Measurements from ENCODE around the gene ATP6V1C2.

Gene ATP6V1C2

GRCh38 chr2:10768063-10768507, 46.7 kb downstream of the ATP6V1C2 start:
- TF ChIP-seq CTCF (IDR thresholded peaks at IDR 0.05; ENCODE audit: control extremely low read depth, extremely low read depth, low read depth, missing control alignments) = no peak
- CTCF ChIA-PET = interaction anchor here (1.5 kb wide), 1 partner anchor 23 kb away, joined by 3 read pairs; no protein-coding TSS in a partner anchor
- POLR2A ChIA-PET = no interaction called here
- no peak for DNase-seq (ENCODE audit: extremely low spot score)

GRCh38 chr2:10770956-10771750, 49.7 kb downstream of the ATP6V1C2 start:
- ChIA-PET POLR2A (interaction anchor here (0.5 kb wide), 1 partner anchor 341 kb away, joined by 6 read pairs; no protein-coding TSS in a partner anchor), CTCF (no interaction called here)
- DNase-seq (ENCODE audit: extremely low spot score) = no peak
- TF ChIP-seq CTCF (IDR thresholded peaks at IDR 0.05; ENCODE audit: control extremely low read depth, extremely low read depth, low read depth, missing control alignments) = no peak

- DNase-seq (ENCODE audit: extremely low spot score) = no peak
- TF ChIP-seq CTCF (IDR thresholded peaks at IDR 0.05; ENCODE audit: control extremely low read depth, extremely low read depth, low read depth, missing control alignments) = no peak
- ChIA-PET POLR2A (no interaction called here), CTCF (no interaction called here)
Observed at GRCh38 chr2:10771786-10772185, 50.4 kb downstream of the ATP6V1C2 start.

- DNase-seq (ENCODE audit: extremely low spot score) = peak; percentile 18
- no peak for TF ChIP-seq CTCF (IDR thresholded peaks at IDR 0.05; ENCODE audit: control extremely low read depth, extremely low read depth, low read depth, missing control alignments)
- ChIA-PET CTCF (no interaction called here), POLR2A (no interaction called here)
Observed at GRCh38 chr2:10772201-10772867, 50.9 kb downstream of the ATP6V1C2 start.

GRCh38 chr2:10772868-10773215, 51.4 kb downstream of the ATP6V1C2 start:
- ChIA-PET POLR2A (no interaction called here), CTCF (no interaction called here)

GRCh38 chr2:10773821-10774341, 52.5 kb downstream of the ATP6V1C2 start:
- peak; percentile 20 for DNase-seq (ENCODE audit: extremely low spot score)
- POLR2A ChIA-PET = no interaction called here
- CTCF ChIA-PET = no interaction called here
- no peak for TF ChIP-seq CTCF (IDR thresholded peaks at IDR 0.05; ENCODE audit: control extremely low read depth, extremely low read depth, low read depth, missing control alignments)

More at GRCh38 chr2:10772868-10773215, 51.4 kb downstream of the ATP6V1C2 start:
- no peak for DNase-seq (ENCODE audit: extremely low spot score)
- no peak for TF ChIP-seq CTCF (IDR thresholded peaks at IDR 0.05; ENCODE audit: control extremely low read depth, extremely low read depth, low read depth, missing control alignments)
